BJ (cell line): ENCODE data around the gene OR10T2. TPM values are rescaled to one million over a fixed set of nuclear protein-coding genes. Genes with fewer than 3 reads are reported as not detected.
"Not testable (repeated sequence)": the region's sequence is repeated elsewhere in the genome, so short reads cannot be mapped to it uniquely, and the experiment has no call there.

Source experiments
- CTCF ChIA-PET: fragments of 350-600 bp; formaldehyde crosslinking; extraction: SDS; loops from one replicate; lab custom pipeline; 2021; ENCODE audit warnings: antibody characterized with exemption, inconsistent platforms; lab: Yijun Ruan, JAX
- POLR2A ChIA-PET: fragments of 300-600 bp; sonication (Branson Sonifier 250); formaldehyde crosslinking; extraction: SDS; loops from one replicate; lab custom pipeline; 2021; ENCODE audit warnings: antibody characterized with exemption; lab: Charles Lee
- DNase-seq: peaks from one replicate; pipeline ENCODE4 v3.0.0-alpha.2; 2011; ENCODE audit warnings: low read depth
- H3K27me3 ChIP-seq: 2 replicates; pipeline ENCODE4 v1.6.0; 2011; ENCODE audit warnings: low read length; ENCODE audit not compliant: control insufficient read depth, insufficient read depth
- H3K36me3 ChIP-seq: 2 replicates; pipeline ENCODE4 v1.5.1; 2011; ENCODE audit warnings: low read length; ENCODE audit not compliant: control insufficient read depth, insufficient read depth
- H3K4me3 ChIP-seq: 2 replicates; pipeline ENCODE4 v1.5.1; 2011; ENCODE audit warnings: low read depth, mild to moderate bottlenecking, control low read depth, low read length
- polyA plus RNA-seq: library from polyadenylated mRNA; depleted of rRNA; stranded (reverse); fragments of >200 nt; gene quantifications from 2 replicates; pipeline ENCODE4 v1.2.3, GENCODE V29; 2011
- TF ChIP-seq, protein P1 (sequence below): IDR thresholded peaks from 2 replicates; pipeline ENCODE4 v1.5.1; 2011; ENCODE audit warnings: low read depth, mild to moderate bottlenecking, control low read depth, inconsistent platforms, low read length, moderate library complexity; ENCODE audit not compliant: insufficient read depth

The OR10T2 gene
- polyA plus RNA-seq, 1 experiment: not detected

DNA sequence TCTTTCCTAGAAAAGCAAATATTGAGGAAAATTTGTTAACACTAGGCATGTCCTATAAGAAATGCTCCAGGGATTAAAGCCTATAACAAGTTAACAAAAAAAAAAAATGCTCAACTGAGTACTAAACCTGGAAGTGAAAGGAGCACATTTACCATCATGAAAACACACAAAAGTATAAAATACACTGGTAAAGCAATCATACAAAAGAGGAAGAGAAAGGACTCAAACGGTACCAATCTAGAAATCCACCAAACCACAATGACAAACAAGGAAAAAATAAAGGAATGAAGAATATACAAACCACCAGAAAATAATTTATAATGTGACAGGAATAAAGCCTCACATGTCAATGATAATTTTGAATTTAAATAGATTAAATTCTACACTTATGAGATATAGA is 24.4 kb downstream of the OR10T2 start:
- ChIA-PET CTCF (no interaction called here), POLR2A (no interaction called here)
- no peak overlapping the region for H3K4me3 ChIP-seq
- H3K36me3 ChIP-seq: no peaks in the 10 kb centered on the region
- DNase-seq: no peak
- TF ChIP-seq, protein P1, sequence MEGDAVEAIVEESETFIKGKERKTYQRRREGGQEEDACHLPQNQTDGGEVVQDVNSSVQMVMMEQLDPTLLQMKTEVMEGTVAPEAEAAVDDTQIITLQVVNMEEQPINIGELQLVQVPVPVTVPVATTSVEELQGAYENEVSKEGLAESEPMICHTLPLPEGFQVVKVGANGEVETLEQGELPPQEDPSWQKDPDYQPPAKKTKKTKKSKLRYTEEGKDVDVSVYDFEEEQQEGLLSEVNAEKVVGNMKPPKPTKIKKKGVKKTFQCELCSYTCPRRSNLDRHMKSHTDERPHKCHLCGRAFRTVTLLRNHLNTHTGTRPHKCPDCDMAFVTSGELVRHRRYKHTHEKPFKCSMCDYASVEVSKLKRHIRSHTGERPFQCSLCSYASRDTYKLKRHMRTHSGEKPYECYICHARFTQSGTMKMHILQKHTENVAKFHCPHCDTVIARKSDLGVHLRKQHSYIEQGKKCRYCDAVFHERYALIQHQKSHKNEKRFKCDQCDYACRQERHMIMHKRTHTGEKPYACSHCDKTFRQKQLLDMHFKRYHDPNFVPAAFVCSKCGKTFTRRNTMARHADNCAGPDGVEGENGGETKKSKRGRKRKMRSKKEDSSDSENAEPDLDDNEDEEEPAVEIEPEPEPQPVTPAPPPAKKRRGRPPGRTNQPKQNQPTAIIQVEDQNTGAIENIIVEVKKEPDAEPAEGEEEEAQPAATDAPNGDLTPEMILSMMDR: no peak
- H3K27me3 ChIP-seq: no peaks in the 10 kb centered on the region

DNA sequence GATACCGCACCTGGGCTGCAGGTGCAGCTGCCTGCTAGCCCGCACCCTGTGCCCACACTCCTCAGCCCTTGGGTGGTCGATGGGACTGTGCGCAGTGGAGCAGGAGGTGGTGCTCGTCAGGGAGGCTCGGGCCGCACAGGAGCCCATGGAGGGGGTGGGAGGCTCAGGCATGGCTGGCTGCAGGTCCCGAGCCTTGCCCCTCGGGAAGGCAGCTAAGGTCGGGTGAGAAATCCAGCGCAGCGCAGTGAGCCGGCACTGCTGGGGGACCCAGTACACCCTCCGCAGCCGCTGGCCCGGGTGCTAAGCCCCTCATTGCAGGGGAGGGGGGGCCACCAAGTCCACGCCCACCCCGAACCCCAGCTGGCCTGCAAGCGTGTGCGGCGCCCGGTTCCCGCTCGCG is 25.2 kb downstream of the OR10T2 start:
- POLR2A ChIA-PET, H3K4me3 ChIP-seq, H3K27me3 ChIP-seq, CTCF ChIA-PET, DNase-seq, H3K36me3 ChIP-seq: not testable (repeated sequence)

DNA sequence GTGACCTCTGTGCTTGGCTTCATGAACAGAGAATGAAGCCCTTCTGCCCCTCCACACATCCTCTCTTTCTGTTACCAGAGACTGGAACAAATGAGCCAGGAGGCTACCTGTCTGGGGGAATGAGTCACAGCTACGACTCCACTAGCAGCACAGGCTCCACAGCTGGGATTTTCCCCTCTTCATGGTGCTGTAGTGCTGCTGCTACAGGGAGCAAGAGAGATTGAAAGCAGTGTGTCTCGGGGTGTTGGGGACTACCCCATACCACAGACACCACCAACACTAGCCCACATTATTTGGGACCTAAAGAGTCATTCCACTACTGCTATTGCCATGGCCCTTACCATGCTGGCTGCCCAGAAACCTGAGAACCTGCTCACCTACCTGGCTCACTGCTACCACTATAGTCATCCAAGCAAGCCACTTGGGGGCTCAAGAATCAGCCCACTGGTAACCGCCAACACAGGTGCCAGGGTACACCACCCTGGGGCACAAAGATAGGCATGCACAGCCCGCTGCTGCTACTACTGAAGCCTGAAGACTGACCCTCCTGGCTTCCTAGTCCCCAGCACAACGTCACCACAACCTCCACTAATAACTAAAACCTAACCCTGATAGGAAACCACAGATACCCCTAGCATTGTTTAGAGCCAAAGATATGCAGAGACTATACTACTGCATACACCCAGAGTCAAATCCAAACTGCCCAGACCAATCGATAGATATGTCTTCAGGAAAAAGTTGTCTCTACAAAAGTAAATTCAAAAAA is 27.9 kb downstream of the OR10T2 start:
- H3K36me3 ChIP-seq: no peaks in the 10 kb centered on the region
- H3K4me3 ChIP-seq: no peak overlapping the region
- H3K27me3 ChIP-seq: no peaks in the 10 kb centered on the region
- TF ChIP-seq, protein P1: no peak
- ChIA-PET CTCF (no interaction called here), POLR2A (no interaction called here)
- no peak for DNase-seq

DNA sequence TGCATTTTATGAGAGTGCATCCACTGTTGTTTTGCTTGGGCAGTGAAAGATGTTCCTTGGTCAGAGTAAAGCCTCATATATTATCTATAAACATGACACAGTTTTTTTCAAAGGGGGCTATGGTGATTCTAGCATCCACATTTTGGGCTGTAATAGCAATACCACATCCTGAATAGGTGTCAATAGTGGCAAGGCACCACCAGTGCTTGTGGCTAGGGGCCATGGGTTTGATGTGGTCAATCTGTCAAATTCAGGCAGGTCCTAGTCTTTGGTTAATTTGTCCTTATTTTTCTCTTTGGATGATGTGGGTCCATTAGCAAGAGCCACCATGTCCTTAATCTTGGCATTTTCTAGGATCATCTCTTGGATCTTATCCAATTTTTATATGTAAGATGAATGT is 32.5 kb downstream of the OR10T2 start:
- POLR2A ChIA-PET: no interaction called here
- CTCF ChIA-PET: interaction anchor here (0.6 kb wide), 1 partner anchor 338 kb away, joined by 3 read pairs; no protein-coding TSS in a partner anchor
- no peak for DNase-seq
- H3K27me3 ChIP-seq: no peaks in the 10 kb centered on the region
- TF ChIP-seq, protein P1: no peak
- H3K36me3 ChIP-seq: no peaks in the 10 kb centered on the region
- H3K4me3 ChIP-seq: no peak overlapping the region

DNA sequence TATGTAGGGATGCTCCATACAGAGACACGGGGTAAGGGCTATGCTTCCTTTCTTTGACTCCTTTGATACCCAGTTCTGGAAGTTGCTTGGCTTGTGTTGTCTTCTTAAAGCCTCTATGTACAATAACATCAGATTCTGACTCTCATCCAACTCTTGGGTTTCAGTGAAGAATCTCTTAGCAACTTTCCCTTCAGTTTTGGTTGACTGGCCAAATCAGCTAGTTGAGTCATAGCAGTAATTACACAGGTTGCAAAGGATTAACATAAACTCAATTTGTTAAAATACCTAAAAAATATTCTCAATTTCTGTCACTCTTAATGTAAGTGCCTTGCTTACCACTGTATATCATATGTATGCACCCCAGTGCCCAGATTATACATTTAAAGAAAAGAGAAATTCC is 36.3 kb downstream of the OR10T2 start:
- TF ChIP-seq, protein P1: no peak
- ChIA-PET POLR2A (no interaction called here), CTCF (no interaction called here)
- Histone ChIP-seq H3K27me3 (no peaks in the 10 kb centered on the region), H3K4me3 (no peak overlapping the region), H3K36me3 (no peaks in the 10 kb centered on the region)
- no peak for DNase-seq

DNA sequence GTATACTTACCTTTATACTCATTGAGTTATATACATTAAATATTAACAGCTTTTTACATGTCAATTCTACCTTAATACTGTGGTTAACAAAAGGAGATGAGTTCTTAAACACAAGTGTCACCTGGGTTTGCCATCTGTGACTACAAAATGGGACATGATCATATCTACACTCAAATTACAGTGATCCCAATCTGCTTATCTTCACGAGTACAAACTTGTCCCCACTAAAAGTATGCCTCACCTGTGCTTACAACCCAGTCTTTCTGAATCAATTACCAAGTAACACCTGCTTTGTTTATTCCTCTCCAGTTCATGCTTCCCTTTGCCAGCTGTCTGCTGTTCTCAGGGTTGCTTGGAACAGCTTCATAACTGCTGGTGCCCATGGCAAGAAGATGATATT is 36.8 kb downstream of the OR10T2 start:
- H3K36me3 ChIP-seq: no peaks in the 10 kb centered on the region
- no peaks in the 10 kb centered on the region for H3K27me3 ChIP-seq
- H3K4me3 ChIP-seq: no peak overlapping the region
- no peak for DNase-seq
- TF ChIP-seq, protein P1: no peak
- ChIA-PET POLR2A (no interaction called here), CTCF (no interaction called here)
